KBM-7 (cell line): ENCODE results near the gene NNT.
"Not testable (repeated sequence)": the region's sequence is repeated elsewhere in the genome, so short reads cannot be mapped to it uniquely, and the experiment has no call there.

Experiments used
- DNase-seq: peaks from one replicate; pipeline ENCODE4 v3.0.0-alpha.2; 2015
- in situ Hi-C: fragments of 300-500 bp; cut with MboI; formaldehyde crosslinking; loops from 2 replicates; pipeline ENCODE4 v1.14.3; 2020; ENCODE audit warnings: low sequenced_read_pairs, low pct_unique_long_range_greater_than_20kb, mixed read lengths

NNT gene

GRCh38 chr5:43691893-43692292, 88.9 kb downstream of the NNT start:
- in situ Hi-C loops = no loop called here
- DNase-seq = no peak

- in situ Hi-C loops = no loop called here
Measured at GRCh38 chr5:43693411-43693810, 90.4 kb downstream of the NNT start.

DNA sequence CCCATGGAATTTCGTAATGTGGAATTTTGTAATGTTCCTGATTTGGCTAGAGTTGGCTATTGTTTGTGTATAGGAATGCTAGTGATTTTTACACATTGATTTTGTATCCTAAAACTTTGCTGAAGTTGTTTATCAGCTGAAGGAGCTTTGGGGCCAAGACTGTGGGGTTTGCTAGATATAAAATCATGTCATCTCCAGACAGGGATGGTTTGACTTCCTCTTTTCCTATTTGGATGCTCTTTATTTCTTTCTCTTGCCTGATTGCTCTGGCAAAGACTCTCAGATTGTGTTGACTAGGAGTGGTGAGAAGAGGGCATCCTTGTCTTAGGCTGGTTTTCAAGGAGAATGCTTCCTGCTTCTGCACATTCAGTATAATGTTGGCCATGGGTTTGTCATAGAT, 91.0 kb downstream of the NNT start:
- in situ Hi-C loops = no loop called here
- DNase-seq = no peak

More at GRCh38 chr5:43693411-43693810, 90.4 kb downstream of the NNT start:
- no peak for DNase-seq

DNA sequence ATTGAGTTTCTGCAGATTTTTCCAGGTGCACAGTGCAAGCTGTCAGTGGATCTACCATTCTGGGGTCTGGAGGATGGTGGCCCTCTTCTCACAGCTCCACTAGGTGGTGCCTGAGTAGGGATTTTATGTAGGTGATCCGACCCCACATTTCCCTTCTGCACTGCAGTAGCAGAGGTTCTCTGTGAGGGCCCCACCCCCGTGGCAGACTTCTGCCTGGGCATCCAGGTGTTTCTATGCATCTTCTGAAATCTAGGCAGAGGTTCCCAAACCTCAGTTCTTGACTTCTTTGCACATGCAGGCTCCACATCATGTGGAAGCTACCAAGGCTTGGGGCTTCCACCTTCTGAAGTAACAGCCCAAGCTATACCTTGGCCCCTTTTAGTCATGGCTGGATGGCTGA, 93.5 kb downstream of the NNT start:
- in situ Hi-C loops = not testable (repeated sequence)

DNA sequence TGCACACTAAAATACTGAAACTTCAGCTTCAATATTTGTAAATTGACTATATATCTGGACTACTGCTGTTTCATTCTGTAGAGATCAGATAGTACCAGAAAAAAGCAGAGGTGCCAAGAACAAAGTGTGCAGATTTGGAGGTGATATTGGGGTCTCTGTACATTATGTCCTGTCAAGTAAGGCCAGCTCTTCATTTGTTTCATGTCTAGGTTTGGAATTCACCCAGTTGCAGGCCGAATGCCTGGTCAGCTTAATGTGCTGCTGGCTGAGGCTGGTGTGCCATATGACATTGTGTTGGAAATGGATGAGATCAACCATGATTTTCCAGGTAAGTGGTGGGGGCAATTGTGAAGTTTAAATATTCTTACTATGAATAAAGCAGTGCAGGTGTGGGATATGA, 96.9 kb downstream of the NNT start:
- no peak for DNase-seq
- in situ Hi-C loops = no loop called here

More for the DNA sequence above, 93.5 kb downstream of the NNT start:
- DNase-seq = not testable (repeated sequence)

DNA sequence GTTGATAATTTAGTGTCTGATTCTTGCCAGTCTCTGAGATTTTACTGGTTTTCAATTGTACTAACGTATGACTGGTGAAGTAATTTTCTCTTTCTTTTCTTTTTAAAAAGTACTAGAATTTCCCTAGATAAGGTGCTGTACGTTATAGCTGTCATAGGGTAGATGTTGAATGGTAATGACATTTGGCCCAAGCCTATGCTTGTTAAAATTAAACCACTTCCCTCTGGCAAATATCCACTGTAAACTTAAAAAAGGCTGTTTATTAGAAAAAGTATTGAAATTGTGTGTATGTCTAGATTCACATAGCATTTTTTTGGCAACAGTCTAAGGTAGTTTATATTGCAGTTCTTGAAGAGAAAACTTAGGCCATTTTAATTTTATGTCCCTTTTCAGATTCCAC, 97.6 kb downstream of the NNT start:
- in situ Hi-C loops = no loop called here
- DNase-seq = no peak

DNA sequence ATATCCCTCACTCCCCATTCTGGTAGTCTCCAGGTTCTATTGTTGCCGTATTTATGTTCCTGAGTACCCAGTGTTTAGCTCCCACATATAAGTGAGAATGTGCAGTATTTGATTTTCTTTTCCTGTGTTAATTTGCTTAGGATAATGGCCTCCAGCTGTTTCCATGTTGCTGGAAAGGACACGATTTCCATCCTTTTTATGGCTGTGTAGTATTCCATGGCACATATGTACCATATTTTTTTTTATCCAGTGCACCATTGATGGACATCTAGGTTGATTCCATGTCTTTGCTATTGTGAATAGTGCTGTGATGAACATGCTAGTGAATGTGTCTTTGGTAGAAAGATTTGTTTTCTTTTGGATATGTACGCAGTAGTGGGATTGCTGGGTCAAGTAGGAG, 98.2 kb downstream of the NNT start:
- no peak for DNase-seq
- in situ Hi-C loops = no loop called here

GRCh38 chr5:43702293-43702692, 99.3 kb downstream of the NNT start:
- in situ Hi-C loops = no loop called here
- no peak for DNase-seq

GRCh38 chr5:43702815-43703214, 99.8 kb downstream of the NNT start:
- in situ Hi-C loops = no loop called here
- DNase-seq = no peak

GRCh38 chr5:43704243-43704642, 101.3 kb downstream of the NNT start:
- DNase-seq = no peak
- in situ Hi-C loops = no loop called here

DNA sequence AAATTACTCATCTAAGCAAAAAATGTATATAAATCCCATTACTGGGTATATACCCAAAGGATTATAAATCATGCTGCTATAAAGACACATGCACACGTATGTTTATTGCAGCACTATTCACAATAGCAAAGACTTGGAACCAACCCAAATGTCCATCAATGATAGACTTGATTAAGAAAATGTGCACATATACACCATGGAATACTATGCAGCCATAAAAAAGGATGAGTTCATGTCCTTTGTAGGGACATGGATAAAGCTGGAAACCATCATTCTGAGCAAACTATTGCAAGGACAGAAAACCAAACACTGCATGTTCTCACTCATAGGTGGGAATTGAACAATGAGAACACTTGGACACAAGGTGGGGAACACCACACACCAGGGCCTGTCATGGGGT, 103.6 kb downstream of the NNT start:
- in situ Hi-C loops = not testable (repeated sequence)

GRCh38 chr5:43711496-43711895, 108.5 kb downstream of the NNT start:
- in situ Hi-C loops = no loop called here
- DNase-seq = no peak

More for the DNA sequence above, 103.6 kb downstream of the NNT start:
- not testable (repeated sequence) for DNase-seq

DNA sequence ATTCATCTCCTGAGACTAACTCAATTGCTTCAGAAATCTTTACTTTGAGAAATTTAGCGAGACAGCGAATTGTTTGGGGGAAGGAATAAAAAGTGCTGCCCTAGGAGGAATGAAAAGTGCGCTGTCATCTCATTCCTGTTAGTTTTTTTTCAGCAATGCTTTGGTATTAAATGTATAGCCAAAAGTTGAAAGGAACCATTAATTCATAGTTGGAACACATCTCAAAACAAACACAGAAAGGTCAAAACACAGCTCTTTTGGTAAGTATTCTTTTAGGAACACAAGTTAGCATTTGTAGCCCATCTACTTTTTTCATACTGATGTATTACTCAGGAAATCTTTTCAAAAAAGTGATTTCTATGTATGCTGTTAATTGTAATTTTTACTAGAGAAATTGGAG, 109.1 kb downstream of the NNT start:
- in situ Hi-C loops = no loop called here
- DNase-seq = no peak

GRCh38 chr5:43719783-43720182, 116.8 kb downstream of the NNT start:
- in situ Hi-C loops, DNase-seq: not testable (repeated sequence)

DNA sequence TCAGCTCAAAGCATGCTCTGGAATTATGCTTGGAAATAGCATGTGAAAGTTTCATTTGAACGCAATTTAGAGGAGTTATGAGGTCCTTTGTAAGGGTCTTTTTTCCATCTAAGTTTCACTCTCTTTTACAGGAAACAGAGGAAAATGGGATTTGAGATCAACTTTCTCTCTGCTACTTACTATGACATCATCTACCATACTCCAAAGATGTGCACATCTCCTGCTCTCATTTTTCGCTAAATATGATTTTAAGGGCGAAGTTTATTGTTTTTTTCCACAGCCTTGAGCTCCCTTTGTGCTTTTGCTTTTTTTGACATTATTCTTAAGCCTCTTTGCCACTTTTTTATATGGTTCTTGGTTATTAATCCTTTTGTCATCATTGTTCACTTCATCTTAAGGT, 125.6 kb downstream of the NNT start:
- no peak for DNase-seq
- in situ Hi-C loops = no loop called here

DNA sequence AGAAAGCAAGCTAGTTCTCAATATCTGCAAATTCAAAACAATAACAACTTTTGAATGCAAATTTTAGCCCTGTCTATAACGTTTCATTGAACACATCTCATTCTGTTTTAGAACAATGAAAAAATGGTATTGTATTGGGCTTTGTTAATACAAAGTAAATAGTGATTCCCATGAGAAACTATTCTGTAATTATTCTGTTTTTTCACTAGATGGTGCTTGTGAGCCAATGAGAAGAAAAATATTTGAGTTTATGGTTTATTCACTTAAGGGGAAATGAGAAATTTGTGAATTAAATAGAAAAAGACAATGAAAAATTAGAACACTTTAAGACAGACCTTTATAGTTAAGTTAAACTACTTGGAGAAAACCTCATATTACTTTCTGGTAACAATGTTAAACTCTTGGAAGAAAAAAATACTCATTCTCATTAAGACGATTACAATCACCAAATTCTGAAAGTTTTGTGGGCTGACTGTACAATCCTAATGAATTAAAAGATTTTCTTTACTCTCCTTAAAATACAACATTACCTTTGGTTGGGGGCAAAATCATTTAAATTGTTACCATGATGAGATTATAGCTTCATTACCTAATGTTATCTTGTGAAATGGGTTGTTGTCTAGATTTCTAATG, 127.0 kb downstream of the NNT start:
- DNase-seq = peak; percentile 19
- in situ Hi-C loops = no loop called here

DNA sequence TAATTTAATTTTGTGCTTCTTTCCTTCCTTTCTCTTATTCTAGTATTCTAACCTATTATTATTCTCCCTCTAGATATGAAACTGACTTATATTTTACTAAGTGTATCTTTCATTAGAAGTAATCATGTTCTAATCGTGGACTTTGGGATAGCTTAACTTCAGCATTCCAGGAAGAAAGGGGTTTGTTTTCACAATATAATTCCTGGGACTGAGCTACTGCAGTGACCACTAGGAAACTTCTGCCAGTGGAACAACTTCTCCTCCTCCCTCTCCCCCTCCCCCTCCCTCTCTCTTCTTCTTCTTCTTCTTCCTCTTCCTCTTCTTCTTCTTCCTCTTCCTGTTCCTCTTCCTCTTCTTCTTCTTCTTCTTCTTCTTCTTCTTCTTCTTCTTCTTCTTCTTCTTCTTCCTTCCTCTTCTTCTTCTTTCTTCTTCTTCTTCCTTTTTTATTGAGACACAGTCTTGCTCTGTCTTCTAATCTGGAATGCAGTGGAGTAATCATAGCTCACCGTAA, 127.9 kb downstream of the NNT start:
- in situ Hi-C loops = no loop called here
- DNase-seq = no peak

DNA sequence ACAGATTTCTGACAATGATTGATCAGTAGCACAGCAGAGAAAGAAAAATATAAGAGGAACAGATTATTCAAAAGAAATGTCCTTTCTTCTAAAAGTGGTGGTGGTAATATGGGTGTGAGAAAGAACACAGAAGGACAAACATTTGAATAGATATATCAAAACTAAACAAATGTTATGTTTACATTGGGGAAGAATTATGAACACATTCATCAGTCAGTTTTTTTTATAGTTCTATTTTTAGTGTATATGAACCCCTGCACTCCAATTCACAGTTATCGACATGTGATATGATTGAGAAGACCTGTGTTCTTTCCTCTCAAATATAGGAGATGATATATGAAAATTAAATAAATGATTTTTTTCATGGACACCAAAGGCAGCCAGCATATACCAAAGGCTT, 128.6 kb downstream of the NNT start:
- DNase-seq = no peak
- in situ Hi-C loops = no loop called here

DNA sequence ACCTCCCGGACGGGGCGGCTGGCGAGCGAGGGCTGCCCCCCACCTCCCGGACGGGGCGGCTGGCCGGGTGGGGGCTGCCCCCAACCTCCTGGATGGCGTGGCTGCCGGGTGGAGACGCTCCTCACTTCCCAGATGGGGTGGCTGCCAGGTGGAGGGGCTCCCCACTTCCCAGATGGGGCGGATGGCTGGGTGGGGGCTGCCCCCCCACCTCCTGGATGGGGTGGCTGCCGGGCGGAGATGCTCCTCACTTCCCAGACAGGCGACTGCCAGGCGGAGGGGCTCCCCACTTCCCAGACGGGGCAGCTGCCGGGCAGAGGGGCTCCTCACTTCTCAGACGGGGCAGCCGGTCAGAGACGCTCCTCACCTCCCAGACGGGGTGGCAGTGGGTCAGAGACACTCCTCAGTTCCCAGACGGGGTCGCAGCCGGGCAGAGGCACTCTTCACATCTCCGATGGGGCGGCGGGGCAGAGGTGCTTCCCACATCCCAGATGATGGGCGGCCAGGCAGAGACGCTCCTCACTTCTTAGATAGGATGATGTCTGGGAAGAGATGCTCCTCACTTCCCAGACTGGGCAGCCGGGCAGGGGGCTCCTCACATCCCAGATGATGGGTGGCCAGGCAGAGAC, 143.1 kb downstream of the NNT start:
- in situ Hi-C loops, DNase-seq: not testable (repeated sequence)

DNA sequence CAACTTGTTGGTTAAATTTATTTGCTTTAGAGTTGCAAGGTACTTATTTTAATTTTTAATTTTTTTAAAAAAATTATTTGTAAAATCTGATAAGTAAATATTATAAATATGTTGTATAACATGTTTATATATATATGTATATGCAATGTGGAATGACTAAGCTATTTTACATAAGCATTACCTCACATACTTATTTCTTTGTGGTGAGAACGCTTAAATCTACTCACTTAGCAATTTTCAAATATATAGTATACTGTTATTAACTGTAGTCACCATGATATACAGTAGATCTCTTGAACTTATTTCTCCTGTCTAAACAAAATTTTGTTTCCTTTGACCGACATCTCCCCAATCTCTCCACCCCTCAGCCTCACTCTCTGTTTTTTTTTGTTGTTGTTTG, 147.8 kb downstream of the NNT start:
- in situ Hi-C loops = no loop called here

GRCh38 chr5:43753069-43753468, 150.1 kb downstream of the NNT start:
- in situ Hi-C loops = no loop called here

More for the DNA sequence above, 147.8 kb downstream of the NNT start:
- no peak for DNase-seq

More at GRCh38 chr5:43753069-43753468, 150.1 kb downstream of the NNT start:
- peak; percentile 17 for DNase-seq
